GM18511 (cell line): ENCODE data around the gene NUDT5.

ENCODE experiments used
- ATAC-seq: cut with Tn5 transposase; IDR thresholded peaks from one replicate; pipeline ENCODE4 v1.9.1; 2021; ENCODE audit warnings: mild to moderate bottlenecking, moderate library complexity; ENCODE audit not compliant: unreplicated experiment

NUDT5 gene

DNA sequence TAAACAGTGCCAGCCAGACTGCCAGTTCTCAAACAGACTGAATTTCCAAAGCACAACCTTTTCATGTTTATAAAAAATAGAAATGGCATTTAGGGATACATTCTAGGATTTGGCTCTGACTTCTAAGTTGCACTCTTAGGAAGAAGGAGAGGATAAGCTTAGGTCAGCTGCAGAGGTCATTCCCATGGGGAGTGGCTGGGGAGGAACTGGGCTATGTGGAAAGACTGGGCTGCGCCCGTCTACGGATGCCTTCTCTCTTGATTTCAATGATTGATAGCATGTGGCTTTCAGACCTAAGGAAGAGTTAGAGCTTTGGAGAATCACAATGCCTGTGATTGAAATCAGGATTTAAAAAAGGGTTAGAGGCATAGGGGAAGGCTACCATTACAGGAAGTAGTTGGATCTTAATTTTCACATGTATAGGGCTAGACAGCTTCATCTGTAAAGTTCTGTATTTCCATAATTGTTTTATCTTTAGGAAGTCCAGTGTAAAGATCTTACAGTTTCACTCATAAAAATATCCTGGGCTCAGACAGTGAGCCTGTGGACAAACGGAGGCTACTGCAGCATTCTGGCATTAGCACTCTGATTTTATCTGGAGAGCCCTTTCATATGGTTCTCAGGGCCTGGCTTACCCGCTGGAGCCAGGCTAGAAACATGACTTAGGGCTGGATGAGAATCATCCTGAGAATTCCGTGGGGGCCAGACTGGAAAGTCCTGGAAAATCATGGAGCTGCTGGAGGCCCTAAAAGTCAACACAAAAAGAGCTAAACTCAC, 29.5 kb downstream of the NUDT5 start:
- no peak for ATAC-seq

DNA sequence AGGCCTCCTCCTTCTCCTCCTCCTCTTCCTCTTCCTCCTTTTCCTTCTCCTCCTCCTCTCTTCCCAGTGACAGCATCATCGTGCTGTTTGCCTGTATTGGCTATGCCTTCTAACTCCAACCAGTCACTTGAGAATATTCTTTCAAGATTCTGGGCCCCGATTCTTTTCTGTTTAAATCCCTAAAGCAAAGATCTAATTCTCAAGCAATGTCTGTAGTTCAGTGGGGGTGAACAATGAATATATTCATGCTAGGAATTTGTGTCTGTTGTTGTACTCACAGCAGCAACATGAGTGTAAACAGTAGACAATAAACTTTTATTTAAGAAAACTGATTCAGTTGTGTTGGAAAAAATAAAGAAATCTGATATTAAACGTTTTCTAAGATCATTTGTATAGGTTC, 30.7 kb downstream of the NUDT5 start:
- no peak for ATAC-seq

GRCh38 chr10:12164085-12164484, 31.6 kb downstream of the NUDT5 start:
- no peak for ATAC-seq

GRCh38 chr10:12162927-12163326, 32.8 kb downstream of the NUDT5 start:
- no peak for ATAC-seq

GRCh38 chr10:12160664-12161063, 35.0 kb downstream of the NUDT5 start:
- ATAC-seq = no peak

DNA sequence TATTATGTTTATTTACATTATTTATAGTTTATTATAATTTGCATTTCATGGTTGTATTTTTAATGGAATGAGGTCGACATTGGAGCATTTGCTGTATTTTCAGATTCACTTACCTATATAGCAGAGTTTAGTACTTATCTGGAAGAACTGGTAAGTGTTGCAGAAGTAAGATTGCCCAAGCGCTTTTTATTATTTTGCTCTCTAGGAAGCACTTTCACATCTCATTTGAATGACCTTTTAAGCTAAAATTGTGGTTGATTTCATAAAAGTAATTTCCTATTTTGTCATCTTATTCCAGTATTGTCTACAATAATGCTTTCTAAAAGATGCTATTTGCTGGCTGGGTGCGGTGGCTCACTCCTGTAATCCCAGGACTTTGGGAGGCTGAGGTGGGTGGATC, 37.6 kb downstream of the NUDT5 start:
- ATAC-seq = no peak

- ATAC-seq = no peak
These were observed 39.1 kb downstream of the NUDT5 start for GRCh38 chr10:12156367-12157123.

DNA sequence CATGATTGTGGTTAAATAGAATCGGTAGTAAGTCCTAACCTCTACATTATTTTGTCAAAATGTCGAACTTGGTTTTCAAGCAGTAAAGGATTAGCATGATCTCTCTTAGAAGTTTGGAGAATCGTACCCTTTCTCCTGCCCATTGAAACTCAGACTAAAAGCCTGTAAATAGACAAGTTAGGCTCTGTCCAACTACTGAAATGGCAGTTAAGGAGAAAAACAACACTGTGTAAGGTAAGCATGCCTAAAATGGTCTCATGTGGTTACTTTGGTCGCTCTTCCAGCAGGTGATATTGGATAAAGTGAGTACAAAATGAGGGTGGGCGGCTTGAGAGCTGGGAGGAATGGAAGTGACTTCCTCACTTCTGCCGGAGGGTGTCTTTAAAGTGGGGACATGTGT, 41.2 kb downstream of the NUDT5 start:
- ATAC-seq = no peak

GRCh38 chr10:12150163-12150562, 45.5 kb downstream of the NUDT5 start:
- no peak for ATAC-seq

- no peak for ATAC-seq
These were observed 51.2 kb downstream of the NUDT5 start for GRCh38 chr10:12144538-12144937.

GRCh38 chr10:12140038-12140437, 55.7 kb downstream of the NUDT5 start:
- ATAC-seq = no peak

GRCh38 chr10:12135631-12136030, 60.1 kb downstream of the NUDT5 start:
- ATAC-seq = no peak

- peak; percentile 52 for ATAC-seq
These were observed 65.3 kb downstream of the NUDT5 start for GRCh38 chr10:12130237-12130872.

GRCh38 chr10:12129222-12130111, 66.2 kb downstream of the NUDT5 start, which contains the start of gene SEC61A2:
Gene SEC61A2 (plus strand): TSS chr10:12129677. CDS start chr10:12129788, 111 bp downstream.
- ATAC-seq = peak; percentile 92

GRCh38 chr10:12121673-12122072, 74.0 kb downstream of the NUDT5 start:
- no peak for ATAC-seq
